ENCODE results near the gene DMD.

DMD gene

DNA sequence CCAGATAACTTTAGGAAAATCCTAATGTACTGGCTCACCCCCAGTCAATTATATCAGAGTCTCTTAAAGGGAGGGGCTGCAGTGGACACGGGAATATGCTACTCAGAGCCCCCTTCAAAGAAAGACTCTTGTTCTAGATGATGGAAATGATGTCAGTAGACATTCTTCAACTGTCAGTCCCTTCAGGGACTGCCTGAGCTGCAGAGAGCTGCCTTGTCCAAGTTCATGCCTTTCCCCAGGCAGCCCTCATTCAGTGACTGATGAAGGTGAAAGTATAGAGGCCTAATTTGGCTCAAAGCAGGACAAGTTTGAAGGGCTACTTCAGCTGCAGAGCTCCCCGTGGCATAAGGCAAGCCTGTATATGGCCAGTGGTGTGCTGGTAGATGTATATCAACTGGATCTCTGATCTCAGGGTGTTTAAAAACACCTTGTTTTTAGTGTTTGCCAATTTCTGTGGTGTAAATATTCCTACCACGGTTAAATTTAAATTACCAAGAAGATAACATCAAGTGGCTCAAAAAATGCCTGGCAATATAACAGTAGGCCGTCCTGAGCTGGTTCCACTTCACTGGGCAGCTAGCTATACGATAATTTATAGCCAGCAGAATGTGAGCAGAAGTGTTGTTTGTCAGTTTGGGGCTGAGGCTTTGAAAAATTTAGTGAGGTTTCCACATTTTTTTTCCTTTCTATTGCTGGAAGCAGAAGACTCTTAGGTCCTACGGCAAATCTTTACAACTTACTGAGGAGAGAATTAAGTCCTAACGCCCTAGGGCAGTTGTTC is 1390.7 kb downstream of the DMD start:
- DNase-seq: no peak

GRCh38 chrX:31819455-31819854 is 1391.9 kb downstream of the DMD start:
- DNase-seq: no peak

- DNase-seq: no peak
These were observed 1400.2 kb downstream of the DMD start for GRCh38 chrX:31811106-31811505.

GRCh38 chrX:31808357-31808756 is 1403.0 kb downstream of the DMD start:
- peak; percentile 3 for DNase-seq

DNA sequence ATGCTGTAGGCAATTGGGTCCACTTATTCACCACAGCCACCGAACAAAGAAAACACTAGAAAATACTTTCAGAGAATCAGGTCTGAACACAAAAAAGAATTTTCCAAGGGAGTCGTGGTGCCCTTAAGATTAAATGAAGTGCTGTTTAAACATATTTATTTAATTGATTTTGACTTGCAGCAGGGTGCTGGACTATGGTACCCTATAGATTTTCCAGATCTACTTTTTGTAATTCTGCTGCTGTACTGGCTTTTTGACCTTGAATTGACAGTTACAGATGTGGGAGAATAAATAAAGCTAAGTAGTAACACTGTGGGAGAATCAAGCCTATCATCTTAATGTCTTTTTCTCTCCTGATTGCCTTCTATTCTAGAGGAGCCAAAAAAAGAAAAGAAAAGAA is 1404.2 kb downstream of the DMD start:
- DNase-seq: no peak

- DNase-seq: no peak
These were observed 1405.6 kb downstream of the DMD start for GRCh38 chrX:31805781-31806180.

- no peak for DNase-seq
These were observed 1411.1 kb downstream of the DMD start for GRCh38 chrX:31800219-31800618.

- no peak for DNase-seq
These were observed 1414.7 kb downstream of the DMD start for GRCh38 chrX:31796624-31797023.

DNA sequence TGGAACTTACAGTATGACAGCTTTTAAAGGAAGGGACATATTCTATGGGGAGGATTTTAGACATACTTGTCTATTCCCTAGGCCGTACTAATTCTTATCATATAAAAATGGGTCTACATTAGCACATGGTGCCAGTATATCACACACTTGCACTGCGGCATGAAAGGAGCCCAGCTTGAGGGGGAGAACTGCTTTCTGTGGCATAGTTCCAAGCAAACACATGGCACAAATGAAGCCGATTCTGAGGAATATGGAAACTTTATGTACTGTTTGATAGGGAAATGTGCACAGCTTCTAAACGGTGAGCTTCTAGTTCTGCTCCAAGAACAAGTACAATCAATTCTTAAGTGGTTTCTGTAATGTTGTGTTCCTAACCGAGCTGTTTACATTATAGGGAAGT is 1463.9 kb downstream of the DMD start:
- DNase-seq: no peak

DNA sequence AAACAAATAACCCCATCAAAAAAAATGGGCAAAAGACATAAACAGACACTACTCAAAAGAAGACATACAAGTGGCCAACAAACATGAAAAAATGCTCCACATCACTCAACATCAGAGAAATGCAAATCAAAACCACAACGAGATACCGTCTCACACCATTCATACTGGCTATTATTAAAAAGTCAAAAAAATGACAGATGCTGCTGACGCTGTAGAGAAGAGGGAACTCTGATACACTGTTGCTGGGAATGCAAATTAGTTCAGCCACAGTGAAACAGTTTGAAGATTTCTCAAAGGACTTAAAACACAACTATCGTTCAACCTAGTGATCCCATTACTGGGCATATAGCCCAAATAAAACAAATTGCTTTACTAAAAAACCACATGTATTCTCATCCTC is 1468.3 kb downstream of the DMD start:
- DNase-seq: no peak

DNA sequence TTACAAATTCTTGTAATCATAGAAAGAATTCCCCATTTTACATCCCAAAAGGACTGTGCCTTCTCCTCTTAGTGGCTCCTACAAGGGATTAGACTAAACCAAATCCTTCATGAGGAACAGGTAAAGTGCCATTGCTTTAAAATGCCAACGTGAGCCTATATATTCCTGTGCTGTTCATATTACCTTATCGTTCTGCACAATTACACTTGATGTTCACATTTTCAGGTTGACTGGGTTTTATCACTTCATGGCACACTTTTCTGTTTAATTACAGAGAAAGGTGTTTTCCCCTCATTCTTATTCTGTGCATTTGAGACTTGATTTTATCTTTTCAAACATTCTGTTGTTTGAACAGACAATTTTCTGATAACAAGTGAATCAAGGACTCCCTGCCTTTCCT is 1493.9 kb downstream of the DMD start:
- no peak for DNase-seq

DNA sequence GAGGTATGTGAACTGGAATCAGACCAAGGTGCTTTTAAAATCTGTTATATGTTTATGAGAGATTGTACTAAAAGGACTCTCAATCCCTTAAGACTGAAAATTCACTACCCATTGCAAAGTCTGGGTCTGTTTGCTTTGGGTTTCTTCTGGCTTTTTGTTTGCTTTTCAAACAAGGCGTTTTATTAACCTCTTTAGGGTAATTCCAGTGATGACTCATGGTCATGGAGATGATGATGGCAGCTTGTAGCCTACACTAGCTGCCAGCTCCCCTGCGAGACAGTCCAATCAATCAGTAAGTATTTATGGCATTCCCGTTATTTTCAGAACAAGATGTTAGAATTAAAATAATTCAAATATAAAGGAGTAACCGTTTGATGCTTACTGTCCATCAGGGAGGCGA is 1495.7 kb downstream of the DMD start:
- DNase-seq: no peak

GRCh38 chrX:31714797-31715196 is 1496.6 kb downstream of the DMD start:
- DNase-seq: no peak

DNA sequence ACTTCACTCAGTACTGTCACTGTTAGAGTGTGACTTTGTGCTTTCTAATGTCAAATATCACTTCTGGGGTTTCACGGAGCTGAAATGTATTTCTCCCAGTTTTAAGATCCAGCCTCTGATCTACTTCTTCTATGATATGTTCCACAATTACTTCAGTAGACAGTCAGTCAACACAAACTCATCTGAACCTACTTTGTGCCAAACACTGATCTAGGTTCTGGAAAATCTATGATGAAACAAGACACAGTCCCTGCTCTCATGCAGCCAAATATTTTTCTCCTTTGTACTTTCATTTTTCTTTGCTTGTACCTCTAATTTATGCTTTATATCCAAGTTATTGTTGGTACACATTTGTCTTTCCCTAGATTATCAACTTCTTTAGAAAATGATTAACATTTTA is 1498.2 kb downstream of the DMD start:
- DNase-seq: no peak

- DNase-seq: no peak
These were observed 1500.2 kb downstream of the DMD start for GRCh38 chrX:31711166-31711565.

GRCh38 chrX:31708116-31708515 is 1503.2 kb downstream of the DMD start:
- peak; percentile 4 for DNase-seq

- DNase-seq: no peak
These were observed 1504.9 kb downstream of the DMD start for GRCh38 chrX:31706466-31706865.

DNA sequence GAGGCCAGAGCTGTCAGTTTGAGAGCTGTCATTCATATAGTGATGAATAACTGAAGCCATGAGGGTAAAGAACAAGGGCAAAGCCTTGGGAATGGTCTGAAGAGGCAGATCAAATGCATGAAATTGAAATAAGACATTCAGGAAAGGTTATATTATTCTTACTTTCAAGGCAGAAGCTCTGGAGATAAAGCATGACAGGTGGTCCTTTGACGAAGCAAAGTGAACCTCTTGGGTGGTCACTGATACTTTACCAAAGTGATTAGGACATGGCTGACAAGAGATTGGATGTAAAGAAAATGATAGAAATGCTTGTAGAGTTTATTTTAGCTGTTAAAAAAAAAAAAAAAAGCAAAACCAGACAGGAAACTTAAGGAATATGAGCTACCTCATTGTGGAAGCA is 1505.5 kb downstream of the DMD start:
- DNase-seq: no peak

- DNase-seq: no peak
These were observed 1506.4 kb downstream of the DMD start for GRCh38 chrX:31704938-31705337.

GRCh38 chrX:31702222-31702621 is 1509.1 kb downstream of the DMD start:
- no peak for DNase-seq

- no peak for DNase-seq
These were observed 1513.9 kb downstream of the DMD start for GRCh38 chrX:31697294-31697916.

- DNase-seq: no peak
These were observed 1531.5 kb downstream of the DMD start for GRCh38 chrX:31679861-31680260.

- no peak for DNase-seq
These were observed 1541.1 kb downstream of the DMD start for GRCh38 chrX:31670245-31670644.

GRCh38 chrX:31665454-31665853 is 1545.9 kb downstream of the DMD start:
- DNase-seq: no peak

- DNase-seq: no peak
These were observed 1548.2 kb downstream of the DMD start for GRCh38 chrX:31663172-31663571.
